HepG2 (cell line): ENCODE measurements around the gene NUDCD3. TPM values are rescaled to one million over a fixed set of nuclear protein-coding genes. Genes with fewer than 3 reads are reported as not detected.

ENCODE experiments used
- ATAC-seq: fragments of 200-7000 bp; cut with Tn5 transposase; 3 replicates; pipeline ENCODE4 v1.9.1; 2020; ENCODE audit warnings: mild to moderate bottlenecking, moderate library complexity
- BruUV-seq: library from RNA; stranded (reverse); fragments of 400-500 nt; replicated peaks from 2 replicates; lab custom pipeline; 2021; lab: Mats Ljungman, UMichigan
- CTCF ChIA-PET: fragments of 300-600 bp; formaldehyde crosslinking; extraction: SDS; loops from one replicate; lab custom pipeline; 2021; ENCODE audit warnings: low total read pairs, inconsistent platforms, low intra/inter-chr PET ratio; lab: Yijun Ruan, JAX
- POLR2A ChIA-PET: fragments of 350-600 bp; sonication (Branson Sonifier 250); formaldehyde crosslinking; loops from one replicate; lab custom pipeline; 2020; ENCODE audit warnings: antibody characterized with exemption, inconsistent platforms; lab: Yijun Ruan, JAX
- DNase-seq: peaks from one replicate; pipeline ENCODE4 v3.0.0-alpha.2; 2015; ENCODE audit warnings: low spot score
- FAIRE-seq: peaks from 3 replicates; lab custom pipeline; 2011; peaks lifted over from hg19 to GRCh38; lab: Jason Lieb, UNC
- H2AFZ ChIP-seq: one replicate; pipeline ENCODE4 v1.6.1; 2011; ENCODE audit warnings: low read length, inconsistent platforms
- H3K27ac ChIP-seq: fragments of 300-600 bp; 3 replicates; pipeline ENCODE4 v1.8.0; 2011; ENCODE audit warnings: mixed run types, mild to moderate bottlenecking, mixed read lengths, low read length, inconsistent platforms; ENCODE audit not compliant: insufficient read depth; ENCODE audit errors: extremely low read length
- H3K27me3 ChIP-seq, 2 experiments: fragments of 200-600 bp in 1 of 2; 2 replicates in 1 of 2; 3 replicates in 1 of 2; pipeline versions ENCODE4 v1.6.0 to v1.8.0; 2011; ENCODE audit warnings: low read length in 2 of 2, mild to moderate bottlenecking in 2 of 2, moderate library complexity in 2 of 2, inconsistent platforms in 1 of 2; ENCODE audit not compliant: insufficient read depth in 2 of 2, control insufficient read depth in 1 of 2
- H3K36me3 ChIP-seq, 2 experiments: fragments of 200-600 bp in 1 of 2; replicated peaks in 1 of 2; 2 replicates in 1 of 2; 3 replicates in 1 of 2; pipeline versions ENCODE4 v1.5.1 to v1.8.0; 2011; ENCODE audit warnings: low read length in 2 of 2, inconsistent platforms in 1 of 2; ENCODE audit not compliant: insufficient read depth in 2 of 2, control insufficient read depth in 1 of 2
- H3K4me1 ChIP-seq: 2 replicates; pipeline ENCODE4 v1.5.1; 2012; ENCODE audit warnings: low read length, inconsistent platforms; ENCODE audit not compliant: insufficient read depth
- H3K4me2 ChIP-seq: 2 replicates; pipeline ENCODE4 v1.6.0; 2011; ENCODE audit warnings: low read depth, low read length, inconsistent platforms
- H3K4me3 ChIP-seq, 3 experiments: fragments of 200-600 bp in 1 of 3; sonication (generic), shearing (Covaris generic) in 1 of 3; replicated peaks in 1 of 3; 2 replicates each; pipeline ENCODE4 v1.5.1; 2011 to 2016; ENCODE audit warnings: low read length in 3 of 3, inconsistent platforms in 2 of 3, low read depth in 2 of 3, mild to moderate bottlenecking in 2 of 3, control low read depth in 1 of 3, mixed read lengths in 1 of 3; ENCODE audit not compliant: insufficient read depth in 1 of 3
- H3K79me2 ChIP-seq: one replicate; pipeline ENCODE4 v1.6.1; 2011; ENCODE audit warnings: low read length, inconsistent platforms; ENCODE audit not compliant: insufficient read depth
- H3K9ac ChIP-seq: 2 replicates; pipeline ENCODE4 v1.6.0; 2011; ENCODE audit warnings: mild to moderate bottlenecking, low read depth, low read length, inconsistent platforms; ENCODE audit not compliant: insufficient read depth
- H3K9me3 ChIP-seq: 2 replicates; pipeline ENCODE4 v1.5.1; 2012; ENCODE audit warnings: mild to moderate bottlenecking, low read length
- H4K20me1 ChIP-seq: 2 replicates; pipeline ENCODE4 v1.6.0; 2011; ENCODE audit warnings: inconsistent platforms, mild to moderate bottlenecking, low read length, moderate library complexity; ENCODE audit not compliant: insufficient read depth
- FOXO4 ChIP-seq: sonication (generic); formaldehyde crosslinking; conservative IDR thresholded peaks from 2 replicates; pipeline ENCODE4 v1.8.1; 2023; ENCODE audit warnings: missing genetic modification reagents
- HCFC1 ChIP-seq: fragments of 150-350 bp; IDR thresholded peaks from 2 replicates; pipeline ENCODE4 v1.6.1; 2014; ENCODE audit warnings: low read depth, low read length
- MTF2 ChIP-seq: sonication (generic); formaldehyde crosslinking; IDR thresholded peaks from 2 replicates; pipeline ENCODE4 v1.5.0; 2020; ENCODE audit warnings: missing genetic modification reagents, borderline replicate concordance
- ZFP36L1 ChIP-seq: sonication (generic); formaldehyde crosslinking; IDR thresholded peaks from 2 replicates; pipeline ENCODE4 v1.8.0; 2022; ENCODE audit warnings: mild to moderate bottlenecking, missing genetic modification reagents, moderate library complexity
- ZNF432 ChIP-seq: sonication (generic); formaldehyde crosslinking; IDR thresholded peaks from 2 replicates; pipeline ENCODE4 v1.5.0; 2020; ENCODE audit warnings: missing genetic modification reagents, mild to moderate bottlenecking, borderline replicate concordance
- ZNF572 ChIP-seq: sonication (generic); formaldehyde crosslinking; IDR thresholded peaks from 2 replicates; pipeline ENCODE4 v1.5.1; 2020; ENCODE audit warnings: mild to moderate bottlenecking, missing genetic modification reagents
- WGBS: methylation state at CpG from one replicate; pipeline ENCODE4 v1.1.6; 2017; ENCODE audit warnings: low lambda C conversion rate; 5-methylcytosine and 5-hydroxymethylcytosine counted together
- in situ Hi-C: cut with HindIII; loops from 2 replicates; pipeline ENCODE4 v1.10.0; 2017; ENCODE audit warnings: low pct_unique_long_range_greater_than_20kb; ENCODE audit not compliant: extremely low pct_ligation_motif_present
- intact Hi-C: fragments of 100-400 bp; cut with micrococcal nuclease; formaldehyde crosslinking; loops from one replicate; pipeline ENCODE4 v1.10.0; 2022; ENCODE audit not compliant: unreplicated experiment
- polyA plus RNA-seq, 8 experiments: library from polyadenylated mRNA; depleted of rRNA in 3 of 8; stranded (reverse) in 7 of 8; unstranded in 1 of 8; fragments of >200 nt; fragmentation: Illumina TruSeq in 4 of 8; extraction: Trizol in 4 of 8; gene quantifications; 2 replicates each; pipeline versions ENCODE4 v1.2.1 to v1.2.3, GENCODE V29; 2011 to 2016; ENCODE audit warnings: low read depth in 4 of 8, missing spikeins in 1 of 8, mixed read lengths in 1 of 8; ENCODE audit not compliant: insufficient read depth in 1 of 8
- total RNA-seq, 5 experiments: library from RNA; depleted of rRNA; stranded (reverse); fragments of >200 nt; fragmentation: Illumina TruSeq; extraction: Trizol; gene quantifications; 2 replicates each; pipeline ENCODE4 v1.2.3, GENCODE V29; 2016; ENCODE audit warnings: low read depth in 1 of 5

NUDCD3 gene
- total and polyA plus RNA-seq, 2 of the 13 experiments (the other 11 are each of a cell fraction or from before 2014, with no cell fraction given) = 20.8 to 49.9 TPM

GRCh38 chr7:44489955-44490350 is 505 bp downstream of the NUDCD3 start:
- Histone ChIP-seq H3K4me3 (peak overlapping the region; percentile 74 to 93 (median 90)), H2AFZ (no peak overlapping the region), H3K36me3 (peaks cover under 1 to 11% of the 10 kb centered on the region in 2 experiments; a peak in 4 of 5 replicates), H3K4me1 (peaks cover 61% of the 10 kb centered on the region), H4K20me1 (no peaks in the 10 kb centered on the region), H3K27ac (peak overlapping the region; percentile 96), H3K9ac (peak overlapping the region; percentile 85), H3K27me3 (no peaks in the 10 kb centered on the region; a peak in 1 of 5 replicates), H3K4me2 (peak overlapping the region; percentile 82), H3K9me3 (no peaks in the 10 kb centered on the region), H3K79me2 (peaks cover 41% of the 10 kb centered on the region)
- ChIA-PET POLR2A (interaction anchor here (0.7 to 2.8 kb wide), 10 partner anchors 8 to 85 kb away, joined by 3 to 18 read pairs (median 4); partner anchors contain the start of genes DDX56 and NPC1L1), CTCF (no interaction called here)
- WGBS = 1% methylated on average over 15 of the region's 19 CpGs
- TF ChIP-seq HCFC1 = no peak
- TF ChIP-seq ZFP36L1 (CRISPR knock-in tag) = 0 out of 2 replicates have a peak, but pooled peaks have one; percentile 28
- no peak for TF ChIP-seq ZNF432
- TF ChIP-seq MTF2 (CRISPR knock-in tag) = 0 out of 2 replicates have a peak, but pooled peaks have one; percentile 21
- TF ChIP-seq ZNF572 (CRISPR knock-in tag) = 0 out of 2 replicates have a peak, but pooled peaks have one; percentile 42
- TF ChIP-seq FOXO4 (CRISPR knock-in tag) = 0 out of 2 replicates have a peak, but pooled peaks have one; percentile 84
- no peak for DNase-seq
- in situ Hi-C loops = no loop called here
- peak; percentile 50 for ATAC-seq
- TSS peak; percentile 68 for BruUV-seq
- intact Hi-C loops = loop anchor here (5.0 kb wide), 2 partner anchors 52 to 82 kb away; partner anchors contain the start of genes DDX56 and NPC1L1
- FAIRE-seq = no peak
